Ectodermal cell (in vitro differentiated cells): ENCODE measurements around the gene KRTAP5-8.

Source experiments
- H3K27ac ChIP-seq: 2 replicates; pipeline ENCODE4 v1.7.0; 2013; ENCODE audit warnings: mild to moderate bottlenecking, low read depth, low read length; ENCODE audit not compliant: insufficient read depth, poor library complexity, severe bottlenecking
- H3K27me3 ChIP-seq: 2 replicates; pipeline ENCODE4 v1.7.0; 2013; ENCODE audit warnings: mild to moderate bottlenecking, low read length; ENCODE audit not compliant: insufficient read depth, control insufficient read depth, poor library complexity, severe bottlenecking
- H3K36me3 ChIP-seq: one replicate; pipeline ENCODE4 v1.7.0; 2013; ENCODE audit warnings: low read length; ENCODE audit not compliant: control insufficient read depth, insufficient read depth
- H3K4me1 ChIP-seq: one replicate; pipeline ENCODE4 v1.7.0; 2013; ENCODE audit warnings: low read length; ENCODE audit not compliant: control insufficient read depth, insufficient read depth
- H3K4me3 ChIP-seq: 2 replicates; pipeline ENCODE4 v1.7.0; 2013; ENCODE audit warnings: low read depth, low read length, control low read depth; ENCODE audit not compliant: insufficient read depth
- H3K9me3 ChIP-seq: 2 replicates; pipeline ENCODE4 v1.7.0; 2013; ENCODE audit warnings: mild to moderate bottlenecking, low read length, moderate library complexity; ENCODE audit not compliant: control insufficient read depth
- WGBS, 2 experiments: methylation state at CpG; one replicate each; pipeline ENCODE4 v1.1.7; 2013; ENCODE audit warnings: missing lambda C conversion rate in 2 of 2; 5-methylcytosine and 5-hydroxymethylcytosine counted together

The KRTAP5-8 gene

DNA sequence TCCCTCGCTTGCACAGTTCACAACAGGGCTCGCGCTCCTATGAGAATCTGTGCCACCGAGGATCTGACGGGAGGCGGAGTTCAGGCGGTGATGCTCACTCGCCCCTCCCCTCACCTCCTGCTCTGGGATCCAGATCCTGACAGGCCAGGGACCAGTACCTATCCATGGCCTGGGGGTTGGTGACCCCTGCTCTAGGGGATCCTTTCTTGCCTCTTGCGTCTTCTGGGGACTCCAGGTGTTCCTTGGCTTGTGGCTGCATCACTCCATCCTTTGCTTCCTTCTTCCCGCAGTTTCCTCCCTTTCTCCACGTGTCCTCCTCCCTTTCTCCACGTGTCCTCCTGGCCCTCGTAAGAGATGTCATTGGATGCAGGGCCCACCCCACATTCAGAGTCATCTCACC, 41.4 kb upstream of the KRTAP5-8 start:
- Histone ChIP-seq H3K4me1 (no peaks in the 10 kb centered on the region), H3K4me3 (no peak overlapping the region), H3K27ac (no peak overlapping the region), H3K27me3 (no peaks in the 10 kb centered on the region), H3K36me3 (no peaks in the 10 kb centered on the region), H3K9me3 (no peaks in the 10 kb centered on the region)
- 95% methylated on average over 13 of the region's 13 CpGs for WGBS, 2 experiments

DNA sequence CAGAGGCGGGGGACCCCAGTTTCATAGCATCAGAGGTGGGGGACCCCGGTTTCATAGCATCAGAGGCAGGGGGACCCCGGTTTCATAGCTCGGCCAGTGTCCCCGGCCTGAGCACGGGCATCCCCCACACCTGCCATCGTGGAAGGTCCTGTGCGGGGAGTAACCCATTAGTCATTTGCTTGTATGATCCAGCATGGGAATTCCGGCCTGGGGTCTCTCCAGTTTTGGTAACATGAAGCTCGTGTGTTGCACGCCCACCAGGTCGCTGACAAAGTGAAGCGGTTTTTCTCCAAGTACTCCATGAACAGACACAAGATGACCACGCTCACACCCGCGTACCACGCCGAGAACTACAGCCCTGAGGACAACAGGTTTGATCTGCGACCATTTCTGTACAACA, 39.7 kb upstream of the KRTAP5-8 start:
- H3K27me3 ChIP-seq = no peaks in the 10 kb centered on the region
- no peaks in the 10 kb centered on the region for H3K36me3 ChIP-seq
- no peak overlapping the region for H3K27ac ChIP-seq
- no peaks in the 10 kb centered on the region for H3K9me3 ChIP-seq
- no peak overlapping the region for H3K4me3 ChIP-seq
- H3K4me1 ChIP-seq = no peaks in the 10 kb centered on the region
- WGBS, 2 experiments = 95% methylated on average over 19 of the region's 19 CpGs

DNA sequence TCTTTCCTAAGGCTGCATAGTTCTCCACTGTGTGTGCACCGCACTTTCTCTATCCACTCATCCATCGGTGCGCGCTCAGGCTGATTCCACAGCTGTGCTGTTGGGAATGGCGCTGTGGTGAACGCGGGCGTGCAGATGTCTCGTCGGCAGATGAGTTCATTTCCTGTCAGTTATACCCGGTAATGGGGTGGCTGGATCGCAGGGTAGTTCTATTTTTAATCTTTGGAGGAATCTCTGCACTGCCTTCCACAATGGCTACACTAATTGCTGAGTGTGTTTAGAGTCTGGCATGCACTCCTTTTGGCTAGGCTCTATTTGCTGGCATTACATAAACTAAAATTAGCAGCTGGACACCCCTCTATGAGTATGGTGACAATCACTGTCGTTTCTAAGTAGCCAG, 38.7 kb upstream of the KRTAP5-8 start:
- Histone ChIP-seq H3K36me3 (no peaks in the 10 kb centered on the region), H3K27ac (no peak overlapping the region), H3K27me3 (no peaks in the 10 kb centered on the region), H3K4me3 (no peak overlapping the region), H3K4me1 (peaks cover 3% of the 10 kb centered on the region), H3K9me3 (no peaks in the 10 kb centered on the region)
- 97% methylated on average over 13 of the region's 13 CpGs for WGBS, 2 experiments

DNA sequence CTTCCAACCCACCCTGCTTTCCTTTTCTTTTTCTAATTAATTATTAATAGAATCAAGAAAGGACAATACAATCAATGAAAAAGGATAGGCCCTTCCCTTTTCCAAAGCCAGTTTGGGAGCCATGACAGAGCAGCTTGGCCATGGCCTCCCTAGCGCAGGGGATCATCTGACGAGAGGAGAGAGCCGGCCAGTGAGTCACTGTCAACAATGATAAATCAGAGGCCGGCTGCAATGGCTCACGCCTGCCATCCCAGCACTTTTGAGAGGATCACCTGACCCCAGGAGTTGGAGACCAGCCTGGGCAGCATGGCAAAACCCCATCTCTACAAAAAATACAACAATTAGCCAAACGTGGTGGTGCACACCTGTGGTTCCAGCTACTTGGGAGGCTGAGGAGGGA, 38.3 kb upstream of the KRTAP5-8 start:
- Histone ChIP-seq H3K9me3 (no peaks in the 10 kb centered on the region), H3K4me3 (no peak overlapping the region), H3K27ac (no peak overlapping the region), H3K4me1 (peaks cover 7% of the 10 kb centered on the region), H3K36me3 (no peaks in the 10 kb centered on the region), H3K27me3 (no peaks in the 10 kb centered on the region)
- WGBS, 2 experiments = 89 to 91% methylated on average over 6 of the region's 6 CpGs

DNA sequence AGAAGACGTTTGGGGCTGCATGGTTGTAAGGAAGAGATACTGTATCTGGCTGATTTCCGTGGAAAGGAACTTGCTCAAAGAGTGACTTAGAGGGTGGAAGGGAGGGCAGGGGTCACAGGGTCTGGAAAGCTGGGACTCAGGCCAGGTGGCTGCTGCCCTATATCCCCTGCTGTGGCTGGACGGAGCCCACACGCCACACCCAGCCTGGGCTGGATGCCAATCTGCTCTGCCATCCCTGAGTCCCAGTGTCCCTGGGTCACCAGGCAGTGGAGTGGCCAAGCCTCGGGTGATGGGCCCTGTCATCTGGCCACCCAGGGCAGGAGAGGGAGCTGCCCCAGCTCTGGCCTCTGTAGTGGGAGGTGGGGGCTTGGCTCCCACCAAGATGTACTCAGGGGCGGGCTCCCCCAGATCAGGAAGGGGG, 37.2 kb upstream of the KRTAP5-8 start:
- Histone ChIP-seq H3K4me1 (peaks cover 16% of the 10 kb centered on the region), H3K27me3 (no peaks in the 10 kb centered on the region), H3K4me3 (no peak overlapping the region), H3K36me3 (no peaks in the 10 kb centered on the region), H3K9me3 (no peaks in the 10 kb centered on the region), H3K27ac (no peak overlapping the region)
- WGBS, 2 experiments = 83 to 85% methylated on average over 6 of the region's 6 CpGs

DNA sequence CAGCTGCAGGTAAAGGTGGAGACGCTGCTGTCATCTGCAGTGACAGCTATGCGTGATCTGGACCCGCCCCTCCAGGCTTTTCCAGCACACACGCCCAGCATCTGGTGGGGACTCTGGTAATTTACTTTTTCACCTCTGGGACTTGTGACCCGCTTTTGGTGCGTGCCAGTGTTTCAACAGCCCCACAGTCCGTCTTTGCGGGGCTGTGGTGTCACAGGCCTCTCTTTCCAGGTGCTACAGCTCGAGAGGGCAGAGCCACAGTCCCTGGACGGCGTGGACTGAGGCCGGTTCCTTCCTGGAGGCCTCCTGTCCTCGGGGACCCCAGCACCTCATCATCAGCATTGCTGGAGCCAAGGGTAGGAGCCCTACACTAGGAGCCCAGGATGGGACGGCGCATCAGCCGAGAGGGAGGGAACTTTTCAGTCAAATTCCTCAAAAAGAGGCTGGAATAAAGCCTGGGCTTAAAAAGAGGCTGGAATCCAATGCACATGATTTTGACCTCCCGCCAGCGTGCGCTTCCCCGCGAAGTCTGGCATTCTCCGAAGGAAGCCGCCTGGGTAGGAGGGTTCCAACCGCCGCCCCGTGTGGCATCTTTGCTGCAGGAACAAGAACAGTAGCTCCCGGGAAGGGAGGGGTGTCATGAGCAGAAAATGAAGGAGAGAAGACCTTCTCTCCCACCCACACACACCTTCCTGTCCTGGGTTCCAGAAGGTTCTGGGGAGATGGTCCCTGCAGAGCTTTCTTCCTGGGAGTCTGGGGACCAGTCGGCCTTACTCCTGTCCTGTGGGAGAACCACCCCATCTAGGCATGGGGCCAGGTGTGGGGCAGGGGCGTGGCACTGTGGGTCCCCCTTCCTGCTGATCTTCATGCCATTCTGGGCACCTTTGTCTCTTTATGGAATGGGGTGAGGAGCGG, 36.5 kb upstream of the KRTAP5-8 start:
- Histone ChIP-seq H3K27ac (no peak overlapping the region), H3K4me1 (peaks cover 22% of the 10 kb centered on the region), H3K9me3 (no peaks in the 10 kb centered on the region), H3K4me3 (no peak overlapping the region), H3K36me3 (no peaks in the 10 kb centered on the region), H3K27me3 (no peaks in the 10 kb centered on the region)
- 95% methylated on average over 30 of the region's 30 CpGs for WGBS, 2 experiments

DNA sequence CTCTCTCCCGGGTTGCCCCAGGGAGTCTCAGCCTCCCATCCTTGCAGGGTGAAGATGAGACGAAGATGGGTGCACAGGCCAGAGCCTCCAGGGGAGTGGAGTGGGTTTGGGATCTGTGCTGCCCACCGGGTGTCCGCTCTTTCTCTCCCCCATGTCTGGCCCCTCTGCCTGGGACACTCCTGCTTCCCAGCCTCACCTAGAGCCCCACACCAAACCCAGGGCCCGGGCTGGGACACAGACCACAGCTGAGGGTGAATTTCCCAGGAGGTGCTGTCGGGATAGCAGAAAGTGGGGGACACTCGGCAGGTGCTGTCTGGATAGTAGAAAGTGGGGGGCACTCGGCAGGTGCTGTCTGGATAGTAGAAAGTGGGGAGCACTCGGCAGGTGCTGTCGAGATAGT, 35.8 kb upstream of the KRTAP5-8 start:
- Histone ChIP-seq H3K27ac (no peak overlapping the region), H3K4me1 (peaks cover 23% of the 10 kb centered on the region), H3K9me3 (peaks cover 4% of the 10 kb centered on the region), H3K27me3 (no peaks in the 10 kb centered on the region), H3K36me3 (no peaks in the 10 kb centered on the region), H3K4me3 (no peak overlapping the region)
- 95 to 97% methylated on average over 10 of the region's 10 CpGs for WGBS, 2 experiments

DNA sequence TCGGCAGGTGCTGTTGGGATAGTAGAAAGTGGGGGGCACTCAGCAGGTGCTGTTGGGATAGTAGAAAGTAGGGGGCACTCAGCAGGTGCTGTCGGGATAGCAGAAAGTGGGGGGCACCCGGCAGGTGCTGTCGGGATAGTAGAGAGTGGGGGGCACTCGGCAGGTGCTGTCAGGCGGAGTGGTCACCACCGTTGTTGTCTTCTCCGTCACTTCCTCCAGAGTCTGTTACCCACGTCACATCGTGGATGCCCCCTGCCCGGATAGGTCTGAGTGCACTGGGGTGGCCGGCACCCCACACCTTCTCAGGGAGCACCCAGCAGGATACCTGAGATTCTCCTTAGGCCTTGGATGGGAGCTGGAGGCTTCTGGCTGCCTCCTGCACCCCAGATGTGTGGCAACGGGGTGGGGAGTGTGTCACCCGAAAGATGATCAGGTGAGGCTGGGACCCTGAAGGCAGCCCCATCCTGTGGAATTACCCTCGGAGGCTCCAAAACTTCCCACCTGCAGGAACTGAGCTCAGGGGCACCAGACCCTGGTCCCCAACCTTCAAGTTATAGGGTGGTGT, 34.9 kb upstream of the KRTAP5-8 start:
- Histone ChIP-seq H3K4me3 (no peak overlapping the region), H3K4me1 (peaks cover 23% of the 10 kb centered on the region), H3K27me3 (no peaks in the 10 kb centered on the region), H3K36me3 (no peaks in the 10 kb centered on the region), H3K9me3 (peaks cover 4% of the 10 kb centered on the region), H3K27ac (no peak overlapping the region)
- 94 to 96% methylated on average over 15 of the region's 15 CpGs for WGBS, 2 experiments

DNA sequence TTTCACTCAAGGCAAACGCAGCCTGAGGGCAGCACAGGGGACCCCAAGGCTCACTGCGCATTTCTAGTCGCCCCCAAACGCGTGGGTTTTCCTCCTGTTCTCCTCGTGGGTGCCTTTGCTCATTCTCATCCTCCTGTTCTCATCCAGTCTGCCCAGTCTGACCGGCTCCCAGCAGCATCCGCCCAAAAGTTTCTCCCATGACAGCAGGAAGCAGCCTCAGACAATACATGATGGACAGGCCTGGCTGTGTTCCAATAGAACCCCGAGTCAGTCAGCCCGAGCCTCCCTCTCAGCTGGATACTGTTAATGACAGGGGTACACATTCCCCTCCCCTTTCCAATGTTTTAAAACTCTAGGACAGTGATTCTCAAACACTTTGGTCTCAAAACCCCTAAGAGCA, 33.3 kb upstream of the KRTAP5-8 start:
- peaks cover 23% of the 10 kb centered on the region for H3K4me1 ChIP-seq
- H3K4me3 ChIP-seq = no peak overlapping the region
- 37% methylated on average over 10 of the region's 10 CpGs for WGBS, 2 experiments
- no peaks in the 10 kb centered on the region for H3K36me3 ChIP-seq
- no peaks in the 10 kb centered on the region for H3K27me3 ChIP-seq
- H3K27ac ChIP-seq = no peak overlapping the region
- peaks cover 4% of the 10 kb centered on the region for H3K9me3 ChIP-seq

DNA sequence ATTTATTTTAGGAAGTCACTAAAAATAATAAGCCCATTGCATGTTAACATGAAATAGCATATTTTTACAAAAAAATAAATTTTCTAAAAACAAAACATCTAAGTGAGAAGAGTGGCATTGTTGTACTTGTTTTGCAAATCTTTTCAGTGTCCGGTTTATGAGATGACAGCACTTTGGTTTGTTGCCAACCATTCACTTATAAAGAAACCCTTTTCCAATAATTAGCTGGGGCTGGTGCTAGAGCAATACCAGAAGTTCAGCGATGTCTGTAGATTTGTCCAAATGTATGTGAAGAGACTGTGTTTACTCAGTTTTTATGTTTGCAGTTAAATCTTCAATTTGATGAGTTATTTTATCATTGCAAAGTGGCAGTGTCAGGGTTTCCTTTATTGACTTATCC, 32.8 kb upstream of the KRTAP5-8 start:
- H3K27ac ChIP-seq = no peak overlapping the region
- H3K9me3 ChIP-seq = peaks cover 4% of the 10 kb centered on the region
- no peaks in the 10 kb centered on the region for H3K36me3 ChIP-seq
- no peaks in the 10 kb centered on the region for H3K27me3 ChIP-seq
- no peak overlapping the region for H3K4me3 ChIP-seq
- WGBS, 2 experiments = 83 to 89% methylated on average over 2 of the region's 2 CpGs
- H3K4me1 ChIP-seq = peaks cover 23% of the 10 kb centered on the region
